IPS-11a (cell line): ENCODE measurements around the gene ERBB2.
A peak's percentile ranks its signal among the peaks of the same experiment; 100 is the strongest.

Source experiments
- H3K4me3 ChIP-seq: one replicate; pipeline ENCODE4 v1.5.1; 2013; ENCODE audit warnings: low read depth, low read length, control low read depth

The ERBB2 gene

GRCh38 chr17:39665642-39666224 is 34.1 kb upstream of the ERBB2 start:
- H3K4me3 ChIP-seq: no peak overlapping the region

GRCh38 chr17:39666231-39666600 is 33.6 kb upstream of the ERBB2 start:
- no peak overlapping the region for H3K4me3 ChIP-seq

- no peak overlapping the region for H3K4me3 ChIP-seq
These were observed 33.1 kb upstream of the ERBB2 start for GRCh38 chr17:39666601-39667261.

- H3K4me3 ChIP-seq: peak overlapping the region; percentile 13
These were observed 32.5 kb upstream of the ERBB2 start for GRCh38 chr17:39667262-39667944.

GRCh38 chr17:39667945-39668924 is 31.6 kb upstream of the ERBB2 start, which contains the start of gene PNMT:
PNMT (plus strand) TSS chr17:39668453; CDS start chr17:39668476, 23 bp downstream.
- peak within 1 kb of the TSS; percentile 28 for H3K4me3 ChIP-seq

- H3K4me3 ChIP-seq: no peak overlapping the region
These were observed 29.7 kb upstream of the ERBB2 start for GRCh38 chr17:39669897-39670735.

GRCh38 chr17:39670746-39671145 is 29.1 kb upstream of the ERBB2 start:
- H3K4me3 ChIP-seq: no peak overlapping the region

- H3K4me3 ChIP-seq: no peak overlapping the region
These were observed 28.0 kb upstream of the ERBB2 start for GRCh38 chr17:39671651-39672521.

- H3K4me3 ChIP-seq: no peak overlapping the region
These were observed 27.1 kb upstream of the ERBB2 start for GRCh38 chr17:39672522-39673334.

GRCh38 chr17:39673335-39674081 is 26.4 kb upstream of the ERBB2 start:
- H3K4me3 ChIP-seq: no peak overlapping the region

GRCh38 chr17:39674179-39674578 is 25.7 kb upstream of the ERBB2 start:
- H3K4me3 ChIP-seq: no peak overlapping the region

- H3K4me3 ChIP-seq: no peak overlapping the region
These were observed 25.0 kb upstream of the ERBB2 start for GRCh38 chr17:39674702-39675389.

- H3K4me3 ChIP-seq: no peak overlapping the region
These were observed 24.3 kb upstream of the ERBB2 start for GRCh38 chr17:39675390-39676082.

GRCh38 chr17:39676198-39676819 is 23.6 kb upstream of the ERBB2 start:
- H3K4me3 ChIP-seq: no peak overlapping the region

- no peak overlapping the region for H3K4me3 ChIP-seq
These were observed 22.8 kb upstream of the ERBB2 start for GRCh38 chr17:39677072-39677471.
